Astrocyte (in vitro differentiated cells and primary cell): ENCODE data around the gene TIAM2. TPM values are rescaled to one million over a fixed set of nuclear protein-coding genes. Genes with fewer than 3 reads are reported as not detected.
A peak's percentile ranks its signal among the peaks of the same experiment; 100 is the strongest.

ENCODE experiments used
- DNase-seq: peaks from one replicate; pipeline ENCODE4 v3.0.0-alpha.2; 2010; ENCODE audit warnings: low read depth
- FAIRE-seq: peaks from 2 replicates; lab custom pipeline; 2011; peaks lifted over from hg19 to GRCh38; lab: Jason Lieb, UNC
- H2AFZ ChIP-seq: 2 replicates; pipeline ENCODE4 v1.6.0; 2012; ENCODE audit warnings: low read depth, low read length, inconsistent platforms
- H3K27ac ChIP-seq: 2 replicates; pipeline ENCODE4 v1.5.1; 2011; ENCODE audit warnings: low read depth, low read length, inconsistent platforms
- H3K27me3 ChIP-seq: 2 replicates; pipeline ENCODE4 v1.6.0; 2011; ENCODE audit warnings: low read length, inconsistent platforms; ENCODE audit not compliant: insufficient read depth
- H3K36me3 ChIP-seq: 2 replicates; pipeline ENCODE4 v1.5.1; 2011; ENCODE audit warnings: low read length, inconsistent platforms; ENCODE audit not compliant: insufficient read depth
- H3K4me1 ChIP-seq: 2 replicates; pipeline ENCODE4 v1.5.1; 2011; ENCODE audit warnings: low read length, inconsistent platforms; ENCODE audit not compliant: insufficient read depth
- H3K4me2 ChIP-seq: 2 replicates; pipeline ENCODE4 v1.6.0; 2012; ENCODE audit warnings: low read length, inconsistent platforms
- H3K4me3 ChIP-seq: 2 replicates; pipeline ENCODE4 v1.5.1; 2011; ENCODE audit warnings: low read depth, mild to moderate bottlenecking, low read length, inconsistent platforms; ENCODE audit not compliant: insufficient read depth
- H3K79me2 ChIP-seq: 2 replicates; pipeline ENCODE4 v1.6.0; 2012; ENCODE audit warnings: mild to moderate bottlenecking, low read length, inconsistent platforms; ENCODE audit not compliant: insufficient read depth
- H3K9ac ChIP-seq: 2 replicates; pipeline ENCODE4 v1.6.0; 2012; ENCODE audit warnings: mild to moderate bottlenecking, low read length, inconsistent platforms
- H3K9me3 ChIP-seq: 2 replicates; pipeline ENCODE4 v1.5.1; 2012; ENCODE audit warnings: low read depth, mild to moderate bottlenecking, low read length, inconsistent platforms; ENCODE audit not compliant: insufficient read depth
- H4K20me1 ChIP-seq: 2 replicates; pipeline ENCODE4 v1.6.0; 2012; ENCODE audit warnings: low read length, inconsistent platforms; ENCODE audit not compliant: insufficient read depth
- H3K27ac Mint-ChIP-seq: one replicate; pipeline ENCODE4 v1.8.0; 2021; ENCODE audit warnings: mild to moderate bottlenecking, mixed read lengths; ENCODE audit not compliant: unreplicated experiment
- H3K27me3 Mint-ChIP-seq: one replicate; pipeline ENCODE4 v1.8.0; 2021; ENCODE audit warnings: low read depth, mixed read lengths; ENCODE audit not compliant: unreplicated experiment
- H3K36me3 Mint-ChIP-seq: one replicate; pipeline ENCODE4 v1.8.0; 2021; ENCODE audit warnings: low read depth, mixed read lengths; ENCODE audit not compliant: unreplicated experiment
- H3K4me1 Mint-ChIP-seq: one replicate; pipeline ENCODE4 v1.8.0; 2021; ENCODE audit warnings: low read depth, mixed read lengths; ENCODE audit not compliant: unreplicated experiment
- H3K4me3 Mint-ChIP-seq: one replicate; pipeline ENCODE4 v1.8.0; 2021; ENCODE audit warnings: mild to moderate bottlenecking, moderate library complexity, mixed read lengths; ENCODE audit not compliant: unreplicated experiment
- H3K9me3 Mint-ChIP-seq: one replicate; pipeline ENCODE4 v1.8.0; 2021; ENCODE audit warnings: mild to moderate bottlenecking, mixed read lengths; ENCODE audit not compliant: unreplicated experiment
- EZH2 ChIP-seq: IDR thresholded peaks from 2 replicates; pipeline ENCODE4 v1.6.1; 2012; ENCODE audit warnings: mild to moderate bottlenecking, low read length, inconsistent platforms; ENCODE audit not compliant: insufficient read depth
- total RNA-seq: library from RNA; stranded (reverse); gene quantifications from 2 replicates; pipeline ENCODE4 v1.2.1, GENCODE V29; 2021
- TF ChIP-seq, protein P1 (sequence below): IDR thresholded peaks from 2 replicates; pipeline ENCODE4 v1.5.1; 2011; ENCODE audit warnings: low read depth, mild to moderate bottlenecking, inconsistent platforms, low read length, moderate library complexity; ENCODE audit not compliant: insufficient read depth

The TIAM2 gene
- total RNA-seq, 1 donor from 2014 or later: 23.6 TPM

DNA sequence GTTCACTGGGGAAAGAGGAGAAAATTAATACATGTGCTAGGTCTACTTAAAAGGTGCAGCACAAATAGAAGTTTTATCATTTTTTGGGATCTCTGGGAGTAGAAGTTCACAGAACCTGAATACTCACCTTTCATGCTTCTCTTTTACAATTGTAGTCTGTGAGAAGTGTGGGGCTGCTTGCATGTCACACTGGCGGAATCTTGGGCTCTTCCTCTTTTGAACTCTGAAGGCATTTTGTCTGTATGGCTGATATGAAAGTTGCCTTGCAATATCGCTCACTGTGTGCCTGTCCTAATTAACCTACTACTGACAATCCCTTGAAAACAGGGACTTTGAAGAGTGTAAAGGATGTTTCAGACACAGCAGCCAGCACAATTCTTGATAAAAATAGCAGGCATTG is 202.8 kb downstream of the TIAM2 start:
- no peak overlapping the region for H3K27ac ChIP-seq
- no peaks in the 10 kb centered on the region for H3K9me3 ChIP-seq
- no peaks in the 10 kb centered on the region for H3K79me2 ChIP-seq
- no peaks in the 10 kb centered on the region for H3K27me3 ChIP-seq
- H3K4me1 ChIP-seq: peaks cover 13% of the 10 kb centered on the region
- DNase-seq (no peak), FAIRE-seq (no peak)
- Mint-ChIP-seq H3K27ac (no peak overlapping the region), H3K27me3 (no peaks in the 10 kb centered on the region), H3K4me3 (no peak overlapping the region), H3K4me1 (peaks cover 9% of the 10 kb centered on the region), H3K9me3 (no peaks in the 10 kb centered on the region), H3K36me3 (peaks cover 21% of the 10 kb centered on the region)
- H3K9ac ChIP-seq: no peak overlapping the region
- no peak overlapping the region for H2AFZ ChIP-seq
- TF ChIP-seq, protein P1, sequence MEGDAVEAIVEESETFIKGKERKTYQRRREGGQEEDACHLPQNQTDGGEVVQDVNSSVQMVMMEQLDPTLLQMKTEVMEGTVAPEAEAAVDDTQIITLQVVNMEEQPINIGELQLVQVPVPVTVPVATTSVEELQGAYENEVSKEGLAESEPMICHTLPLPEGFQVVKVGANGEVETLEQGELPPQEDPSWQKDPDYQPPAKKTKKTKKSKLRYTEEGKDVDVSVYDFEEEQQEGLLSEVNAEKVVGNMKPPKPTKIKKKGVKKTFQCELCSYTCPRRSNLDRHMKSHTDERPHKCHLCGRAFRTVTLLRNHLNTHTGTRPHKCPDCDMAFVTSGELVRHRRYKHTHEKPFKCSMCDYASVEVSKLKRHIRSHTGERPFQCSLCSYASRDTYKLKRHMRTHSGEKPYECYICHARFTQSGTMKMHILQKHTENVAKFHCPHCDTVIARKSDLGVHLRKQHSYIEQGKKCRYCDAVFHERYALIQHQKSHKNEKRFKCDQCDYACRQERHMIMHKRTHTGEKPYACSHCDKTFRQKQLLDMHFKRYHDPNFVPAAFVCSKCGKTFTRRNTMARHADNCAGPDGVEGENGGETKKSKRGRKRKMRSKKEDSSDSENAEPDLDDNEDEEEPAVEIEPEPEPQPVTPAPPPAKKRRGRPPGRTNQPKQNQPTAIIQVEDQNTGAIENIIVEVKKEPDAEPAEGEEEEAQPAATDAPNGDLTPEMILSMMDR: no peak
- no peak for TF ChIP-seq EZH2
- H3K4me3 ChIP-seq: no peak overlapping the region
- H4K20me1 ChIP-seq: no peaks in the 10 kb centered on the region
- no peak overlapping the region for H3K4me2 ChIP-seq
- no peaks in the 10 kb centered on the region for H3K36me3 ChIP-seq

DNA sequence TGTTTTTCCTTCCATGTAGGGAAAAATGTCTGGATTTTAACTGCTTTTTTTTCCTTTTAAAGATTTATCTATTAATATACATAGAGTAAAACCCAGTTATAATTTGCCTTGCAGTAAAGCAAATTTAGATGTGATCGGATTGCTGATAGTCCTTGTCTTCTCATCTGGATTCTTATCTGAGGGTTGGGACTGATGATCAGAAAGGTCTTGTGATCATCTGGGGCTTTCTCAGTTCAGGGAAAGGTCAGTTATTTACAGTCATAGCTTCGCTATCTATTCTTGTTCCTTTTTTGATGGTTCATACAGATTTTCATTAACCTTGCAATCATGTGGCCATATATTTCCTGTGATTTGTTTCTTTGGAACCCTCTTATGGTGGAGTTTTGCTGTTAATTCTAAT is 204.9 kb downstream of the TIAM2 start:
- no peak for FAIRE-seq
- DNase-seq: peak; percentile 53

More for the DNA sequence above, 204.9 kb downstream of the TIAM2 start:
- Histone ChIP-seq H4K20me1 (no peaks in the 10 kb centered on the region), H3K9ac (no peak overlapping the region), H3K4me3 (no peak overlapping the region), H3K27me3 (no peaks in the 10 kb centered on the region), H3K4me1 (peaks cover 13% of the 10 kb centered on the region), H3K9me3 (no peaks in the 10 kb centered on the region), H2AFZ (no peak overlapping the region), H3K36me3 (no peaks in the 10 kb centered on the region), H3K79me2 (no peaks in the 10 kb centered on the region), H3K4me2 (no peak overlapping the region), H3K27ac (no peak overlapping the region)
- Mint-ChIP-seq H3K27me3 (no peaks in the 10 kb centered on the region), H3K4me3 (no peak overlapping the region), H3K9me3 (no peaks in the 10 kb centered on the region), H3K27ac (no peak overlapping the region), H3K4me1 (peaks cover 9% of the 10 kb centered on the region), H3K36me3 (peaks cover 19% of the 10 kb centered on the region)
- TF ChIP-seq EZH2: no peak
- TF ChIP-seq, protein P1: no peak
